Hematopoietic multipotent progenitor cell (in vitro differentiated cells): Measurements from ENCODE around the gene CEBPA. TPM values are rescaled to one million over a fixed set of nuclear protein-coding genes. Genes with fewer than 3 reads are reported as not detected.

Experiments
- DNase-seq, 3 donors: peaks; one replicate each; pipeline ENCODE4 v3.0.0-alpha.2; 2011 to 2015; ENCODE audit warnings: low read depth in 2 of 3, low spot score in 2 of 3
- total RNA-seq: library from RNA; depleted of rRNA; stranded (reverse); fragments of >200 nt; gene quantifications from one replicate; pipeline ENCODE4 v1.2.3, GENCODE V29; 2012

CEBPA gene
- total RNA-seq, 1 donor: 39.0 TPM

GRCh38 chr19:33273881-33274662 is 28.3 kb downstream of the CEBPA start:
- DNase-seq: peak in 2 of 3 donors; percentile 59 to 60

- DNase-seq: no peak
These were observed 29.1 kb downstream of the CEBPA start for GRCh38 chr19:33273065-33273736.

- no peak for DNase-seq
These were observed 30.9 kb downstream of the CEBPA start for GRCh38 chr19:33271246-33272021.

- DNase-seq: no peak
These were observed 31.6 kb downstream of the CEBPA start for GRCh38 chr19:33270769-33271168.

GRCh38 chr19:33269016-33269415 is 33.3 kb downstream of the CEBPA start:
- no peak for DNase-seq

GRCh38 chr19:33268162-33268991 is 34.0 kb downstream of the CEBPA start:
- DNase-seq: peak in 1 of 3 donors; percentile 41

- DNase-seq: no peak
These were observed 34.6 kb downstream of the CEBPA start for GRCh38 chr19:33267706-33268105.

- no peak for DNase-seq
These were observed 35.3 kb downstream of the CEBPA start for GRCh38 chr19:33266974-33267484.

GRCh38 chr19:33264881-33265445 is 37.4 kb downstream of the CEBPA start:
- DNase-seq: no peak

- DNase-seq: peak in 2 of 3 donors; percentile 29 to 37
These were observed 38.9 kb downstream of the CEBPA start for GRCh38 chr19:33263325-33264023.

GRCh38 chr19:33261511-33262189 is 40.7 kb downstream of the CEBPA start:
- no peak for DNase-seq

GRCh38 chr19:33260628-33261418 is 41.5 kb downstream of the CEBPA start:
- peak in 2 of 3 donors; percentile 92 to 93 for DNase-seq

- no peak for DNase-seq
These were observed 42.8 kb downstream of the CEBPA start for GRCh38 chr19:33259539-33259938.

GRCh38 chr19:33257828-33258227 is 44.5 kb downstream of the CEBPA start:
- DNase-seq: no peak

GRCh38 chr19:33256261-33256660 is 46.1 kb downstream of the CEBPA start:
- no peak for DNase-seq

GRCh38 chr19:33255781-33256180 is 46.6 kb downstream of the CEBPA start:
- no peak for DNase-seq

- no peak for DNase-seq
These were observed 48.0 kb downstream of the CEBPA start for GRCh38 chr19:33254245-33254824.

GRCh38 chr19:33252971-33253370 is 49.4 kb downstream of the CEBPA start:
- DNase-seq: no peak
